OCI-LY7 (cell line): ENCODE data around the gene FCN1.

ENCODE experiments used
- CTCF ChIP-seq: fragments of 200-600 bp; sonication (generic); conservative IDR thresholded peaks from 2 replicates; pipeline ENCODE4 v1.5.1; 2014; ENCODE audit warnings: mild to moderate bottlenecking, antibody characterized with exemption, low read length, moderate library complexity, mixed read lengths
- EZH2phosphoT487 ChIP-seq: fragments of 200-600 bp; sonication (generic); IDR thresholded peaks from 2 replicates; pipeline ENCODE4 v1.6.1; 2018; ENCODE audit warnings: low read depth, borderline replicate concordance, mild to moderate bottlenecking, mixed run types, antibody characterized with exemption, low read length, moderate library complexity, mixed read lengths

- TF ChIP-seq CTCF (no peak), EZH2phosphoT487 (no peak)
Measured at GRCh38 chr9:134951461-134951860, 33.7 kb upstream of the FCN1 start.
